K562 (cell line): ENCODE results near the gene DDX41. TPM values are rescaled to one million over a fixed set of nuclear protein-coding genes. Genes with fewer than 3 reads are reported as not detected.

Source experiments
- ATAC-seq: fragments of 200-7000 bp; cut with Tn5 transposase; 3 replicates; pipeline ENCODE4 v1.9.1; 2020; ENCODE audit warnings: moderate library complexity
- BruUV-seq: library from RNA; stranded (reverse); fragments of 400-500 nt; replicated peaks from 2 replicates; lab custom pipeline; 2021; lab: Mats Ljungman, UMichigan
- CTCF ChIA-PET: fragments of 300-600 bp; formaldehyde crosslinking; extraction: SDS; loops from one replicate; lab custom pipeline; 2021; ENCODE audit warnings: low intra/inter-chr PET ratio; lab: Yijun Ruan, JAX
- POLR2A ChIA-PET: fragments of 300-600, 350-650 bp; sonication (Branson Sonifier 250); formaldehyde crosslinking; extraction: SDS; loops from one replicate; lab custom pipeline; 2021; ENCODE audit warnings: antibody characterized with exemption, inconsistent platforms; lab: Yijun Ruan, JAX
- DNase-seq, 4 experiments: peaks; one replicate each; pipeline versions ENCODE4 v3.0.0 to v3.0.0-alpha.2; 2011 to 2018; ENCODE audit warnings: low spot score in 3 of 4, mixed read lengths in 3 of 4; ENCODE audit errors: extremely low read depth in 1 of 4
- FAIRE-seq: peaks from 2 replicates; lab custom pipeline; 2011; peaks lifted over from hg19 to GRCh38; lab: Jason Lieb, UNC
- H2AFZ ChIP-seq: 2 replicates; pipeline ENCODE4 v1.6.0; 2011; ENCODE audit warnings: low read depth, low read length, control low read depth, inconsistent platforms
- H3K27ac ChIP-seq: fragments of 200-600 bp; 3 replicates; pipeline ENCODE4 v1.8.0; 2011; ENCODE audit warnings: low read depth, mild to moderate bottlenecking, control low read depth, inconsistent platforms, low read length, moderate library complexity, mixed read lengths; ENCODE audit errors: extremely low read depth
- H3K27me3 ChIP-seq, 2 experiments: fragments of 300-600 bp in 1 of 2; 2 replicates in 1 of 2; 3 replicates in 1 of 2; pipeline versions ENCODE4 v1.6.0 to v1.8.0; 2011; ENCODE audit warnings: inconsistent platforms in 2 of 2, low read length in 2 of 2, mild to moderate bottlenecking in 1 of 2, mixed read lengths in 1 of 2, moderate library complexity in 1 of 2; ENCODE audit not compliant: control insufficient read depth in 2 of 2, insufficient read depth in 2 of 2
- H3K36me3 ChIP-seq: fragments of 300-600 bp; 3 replicates; pipeline ENCODE4 v1.8.0; 2011; ENCODE audit warnings: mild to moderate bottlenecking, low read length, inconsistent platforms; ENCODE audit not compliant: control insufficient read depth, insufficient read depth
- H3K4me1 ChIP-seq, 2 experiments: fragments of 200-600 bp in 1 of 2; replicated peaks in 1 of 2; 2 replicates in 1 of 2; 3 replicates in 1 of 2; pipeline versions ENCODE4 v1.5.1 to v1.8.0; 2011; ENCODE audit warnings: inconsistent platforms in 2 of 2, low read length in 2 of 2, mild to moderate bottlenecking in 1 of 2, mixed read lengths in 1 of 2, moderate library complexity in 1 of 2; ENCODE audit not compliant: control insufficient read depth in 2 of 2, insufficient read depth in 2 of 2
- H3K4me2 ChIP-seq: 2 replicates; pipeline ENCODE4 v1.6.1; 2011; ENCODE audit warnings: low read length, control low read depth, inconsistent platforms, mixed read lengths; ENCODE audit not compliant: insufficient read depth
- H3K4me3 ChIP-seq: fragments of 200-600 bp; sonication (generic), shearing (Covaris generic); 2 replicates; pipeline ENCODE4 v1.5.1; 2016; ENCODE audit warnings: control low read depth, inconsistent platforms
- H3K79me2 ChIP-seq: fragments of 200-600 bp; 3 replicates; pipeline ENCODE4 v1.8.0; 2011; ENCODE audit warnings: low read length, inconsistent platforms; ENCODE audit not compliant: control insufficient read depth, insufficient read depth
- H3K9ac ChIP-seq, 2 experiments: 2 replicates each; pipeline versions ENCODE4 v1.6.0 to v1.6.1; 2011; ENCODE audit warnings: low read depth in 2 of 2, low read length in 2 of 2, control low read depth in 1 of 2, inconsistent platforms in 1 of 2, mild to moderate bottlenecking in 1 of 2, mixed read lengths in 1 of 2; ENCODE audit not compliant: insufficient read depth in 1 of 2
- H3K9me1 ChIP-seq: one replicate; pipeline ENCODE4 v1.6.0; 2011; ENCODE audit warnings: inconsistent platforms, mild to moderate bottlenecking, low read length, moderate library complexity; ENCODE audit not compliant: control insufficient read depth, insufficient read depth
- H3K9me3 ChIP-seq: replicated peaks from 2 replicates; pipeline ENCODE4 v1.5.1; 2011; ENCODE audit warnings: low read depth, low read length, inconsistent platforms; ENCODE audit not compliant: control insufficient read depth, insufficient read depth
- H4K20me1 ChIP-seq: replicated peaks from 2 replicates; pipeline ENCODE4 v1.6.1; 2011; ENCODE audit warnings: low read length, inconsistent platforms, mixed read lengths; ENCODE audit not compliant: control insufficient read depth, insufficient read depth
- CC2D1A ChIP-seq: fragments of 450-650 bp; IDR thresholded peaks from 2 replicates; pipeline ENCODE4 v1.6.1; 2017; ENCODE audit warnings: mild to moderate bottlenecking
- HINFP ChIP-seq: fragments of 450-650 bp; conservative IDR thresholded peaks from 2 replicates; pipeline ENCODE4 v1.6.1; 2016; ENCODE audit warnings: missing genetic modification characterization, low read depth, mild to moderate bottlenecking, control low read depth, missing compliant biosample characterization
- JUND ChIP-seq, 2 experiments: IDR thresholded peaks; 2 replicates in 1 of 2; 3 replicates in 1 of 2; pipeline ENCODE4 v1.6.1; 2011; ENCODE audit warnings: borderline replicate concordance in 2 of 2, low read depth in 2 of 2, low read length in 2 of 2, improper control_type of control experiment in 1 of 2, missing biosample characterization in 1 of 2, missing genetic modification characterization in 1 of 2, missing genetic modification reagents in 1 of 2
- PCBP1 ChIP-seq: fragments of 200-400 bp; formaldehyde crosslinking; IDR thresholded peaks from 2 replicates; pipeline ENCODE4 v1.6.1; 2018; ENCODE audit warnings: mild to moderate bottlenecking, low read depth, low read length; ENCODE audit not compliant: poor library complexity, severe bottlenecking
- PHF8 ChIP-seq: fragments of 200-600 bp; sonication (generic); IDR thresholded peaks from 2 replicates; pipeline ENCODE4 v1.6.1; 2012; ENCODE audit warnings: mixed run types, mild to moderate bottlenecking, inconsistent platforms, low read length, moderate library complexity, borderline replicate concordance
- UBTF ChIP-seq, 2 experiments: IDR thresholded peaks; 2 replicates each; pipeline ENCODE4 v1.6.1; 2012; ENCODE audit warnings: improper control_type of control experiment in 2 of 2, low read depth in 2 of 2, low read length in 2 of 2, borderline replicate concordance in 1 of 2
- ZBTB7A ChIP-seq: IDR thresholded peaks from 2 replicates; pipeline ENCODE4 v1.6.1; 2011; ENCODE audit warnings: low read depth, mild to moderate bottlenecking, low read length, moderate library complexity, borderline replicate concordance; ENCODE audit not compliant: control insufficient read depth
- ZNF316 ChIP-seq: fragments of 450-650 bp; IDR thresholded peaks from 2 replicates; pipeline ENCODE4 v1.6.1; 2016
- ZNF511 ChIP-seq: sonication (generic); formaldehyde crosslinking; IDR thresholded peaks from 2 replicates; pipeline ENCODE4 v1.8.0; 2022; ENCODE audit warnings: mild to moderate bottlenecking, missing genetic modification reagents
- WGBS: fragments of 100-300 bp; shearing (Covaris generic); methylation state at CpG from one replicate; pipeline ENCODE4 v1.1.6; 2016; ENCODE audit warnings: low coverage, mixed read lengths; ENCODE audit not compliant: insufficient coverage; ENCODE audit errors: missing lambda C conversion rate; 5-methylcytosine and 5-hydroxymethylcytosine counted together
- in situ Hi-C: fragments of 300-500 bp; cut with MboI; formaldehyde crosslinking; loops from 4 replicates; pipeline ENCODE4 v1.15.0; 2018; ENCODE audit warnings: inconsistent platforms, mixed read lengths
- intact Hi-C: fragments of 100-400 bp; cut with micrococcal nuclease; formaldehyde crosslinking; loops from 2 replicates; pipeline ENCODE4 v1.14.2; 2022
- polyA plus RNA-seq, 8 experiments: library from polyadenylated mRNA; depleted of rRNA in 4 of 8; stranded (reverse) in 5 of 8; unstranded in 3 of 8; fragments of >200 nt; fragmentation: Nextera tagmentation in 2 of 8; fragmentation: Illumina TruSeq in 1 of 8; extraction: Ambion mirVana in 2 of 8; extraction: Trizol in 1 of 8; gene quantifications; 2 replicates each; pipeline versions ENCODE4 v1.2.1 to v1.2.3, GENCODE V29; 2011 to 2014; ENCODE audit warnings: inconsistent platforms in 1 of 8, missing spikeins in 1 of 8
- total RNA-seq, 7 experiments: library from RNA; depleted of rRNA in 6 of 7; stranded (reverse); fragments of >200 nt in 6 of 7; fragmentation: Illumina TruSeq in 2 of 7; extraction: Trizol in 2 of 7; gene quantifications; 2 replicates each; pipeline versions ENCODE4 v1.2.1 to v1.2.3, GENCODE V29; 2011 to 2021; ENCODE audit warnings: low replicate concordance in 1 of 7

The DDX41 gene
- total and polyA plus RNA-seq, 9 of the 15 experiments (the other 6 are each of a cell fraction or from before 2014, with no cell fraction given), result 38.2 to 284 (median 116) TPM

- FAIRE-seq (no peak), ATAC-seq (peak; percentile 60), DNase-seq (peak; percentile 29 to 80 (median 72))
- CTCF ChIA-PET, result interaction anchor here (0.7 kb wide), 1 partner anchor 562 kb away, joined by 3 read pairs; no protein-coding TSS in a partner anchor
- H3K27ac ChIP-seq, result peak overlapping the region; percentile 62
- H3K36me3 ChIP-seq, result peaks cover 33% of the 10 kb centered on the region
- H3K9me1 ChIP-seq, result no peaks in the 10 kb centered on the region
- H3K4me1 ChIP-seq, result peaks cover 18 to 35% of the 10 kb centered on the region in 2 experiments
- H3K4me2 ChIP-seq, result peak overlapping the region; percentile 76
- no peaks in the 10 kb centered on the region for H3K27me3 ChIP-seq
- intact Hi-C loops, result loop anchor here (2.0 kb wide), 1 partner anchor 57 kb away; the partner anchor contains the start of gene PDLIM7
- peak overlapping the region; percentile 23; the same call in 1 of the 2 replicates for H2AFZ ChIP-seq
- no TSS peak for BruUV-seq
- in situ Hi-C loops, result no loop called here
- H3K9ac ChIP-seq, result peak overlapping the region; percentile 75 to 94
- under 1% methylated on average over 37 of the region's 72 CpGs for WGBS
- POLR2A ChIA-PET, result interaction anchor here (0.6 to 1.3 kb wide), 2 partner anchors 9 to 12 kb away, joined by 3 to 5 read pairs; no protein-coding TSS in a partner anchor
- H4K20me1 ChIP-seq, result peaks cover 17% of the 10 kb centered on the region
- H3K79me2 ChIP-seq, result peaks cover 43% of the 10 kb centered on the region
- no peaks in the 10 kb centered on the region for H3K9me3 ChIP-seq
- H3K4me3 ChIP-seq, result peak overlapping the region; percentile 83
- TF ChIP-seq PCBP1 (peak; percentile 41), CC2D1A (peak; percentile 63; the same call in 1 of the 2 replicates), ZNF511 (CRISPR knock-in tag) (peak; percentile 51; the same call in 1 of the 2 replicates), HINFP (tag) (peak; percentile 91), JUND (IDR thresholded peaks at IDR 0.05; ENCODE audit: borderline replicate concordance, low read depth, low read length) (no peak), JUND (tag; IDR thresholded peaks at IDR 0.05; ENCODE audit: borderline replicate concordance, low read depth, low read length) (no peak), ZBTB7A (peak; percentile 19; the same call in 1 of the 2 replicates), ZNF316 (no peak), PHF8 (peak; percentile 56; the same call in 1 of the 2 replicates), UBTF (IDR thresholded peaks at IDR 0.05; ENCODE audit: borderline replicate concordance in 1 of 2, low read depth in 2 of 2, low read length in 2 of 2) (0 out of 4 replicates have a peak, but pooled peaks of 1 of the 2 experiments have one; percentile 24)
Observed at GRCh38 chr5:177553671-177554429, 37.1 kb upstream of the DDX41 start.
